CD4-positive, alpha-beta T cell treated with Interleukin-12 subunit alpha and Interleukin-12 subunit beta, for 1 hour (primary cell): ENCODE data around the gene MEGF11.

Source experiments
- DNase-seq: peaks from one replicate; pipeline ENCODE4 v3.0.0-alpha.2; 2020

Gene MEGF11

DNA sequence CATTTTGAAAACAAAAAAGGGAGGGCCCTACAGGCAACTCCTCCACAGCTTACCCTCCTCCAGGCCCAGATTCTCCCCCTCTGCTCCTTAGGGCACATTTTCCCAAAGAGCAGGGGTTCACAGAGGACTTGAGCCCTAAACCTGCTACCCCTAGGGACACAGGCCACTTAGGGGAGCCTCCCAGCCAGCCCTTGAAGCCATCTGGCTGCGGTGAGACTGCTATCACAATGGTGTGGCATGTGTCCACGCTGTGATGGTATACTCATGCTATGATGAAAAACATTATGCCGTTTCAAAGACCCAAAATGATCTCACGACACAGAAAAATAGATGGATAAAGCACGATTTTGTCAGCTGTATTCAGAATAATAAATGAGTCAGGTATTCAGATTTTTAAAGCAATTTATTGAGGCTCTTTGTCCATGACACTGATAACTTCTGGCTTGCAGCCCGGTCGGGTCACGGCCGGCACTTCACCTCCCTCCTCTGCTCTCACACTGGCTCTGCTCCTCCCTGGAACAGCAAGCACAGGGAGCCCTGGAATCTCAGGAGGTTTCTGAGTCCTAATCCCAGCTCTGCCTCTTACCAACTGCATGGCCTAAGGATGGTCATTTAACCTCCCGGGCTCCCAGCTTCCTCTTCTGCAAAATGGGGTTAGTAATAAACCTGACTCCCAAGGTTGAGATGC is 115.3 kb downstream of the MEGF11 start:
- DNase-seq = no peak

DNA sequence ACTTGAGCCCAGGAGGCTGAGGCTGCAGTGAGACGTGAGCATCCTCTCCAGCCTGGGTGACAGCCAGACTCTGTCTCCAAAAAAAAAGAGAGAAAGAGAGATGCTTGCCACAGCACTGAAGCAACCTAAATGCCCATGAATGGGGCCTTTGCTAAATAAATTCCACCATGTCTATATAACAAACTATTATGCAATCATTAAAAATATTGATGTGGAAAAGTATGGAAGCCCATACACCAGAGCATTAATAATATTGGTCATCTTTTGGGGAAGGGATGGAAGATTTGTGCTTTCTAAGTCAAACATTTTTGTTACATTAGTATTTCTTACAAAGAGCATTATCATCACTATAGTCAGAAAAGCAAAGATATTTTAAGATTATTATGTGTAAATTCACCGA is 116.6 kb downstream of the MEGF11 start:
- DNase-seq = no peak

DNA sequence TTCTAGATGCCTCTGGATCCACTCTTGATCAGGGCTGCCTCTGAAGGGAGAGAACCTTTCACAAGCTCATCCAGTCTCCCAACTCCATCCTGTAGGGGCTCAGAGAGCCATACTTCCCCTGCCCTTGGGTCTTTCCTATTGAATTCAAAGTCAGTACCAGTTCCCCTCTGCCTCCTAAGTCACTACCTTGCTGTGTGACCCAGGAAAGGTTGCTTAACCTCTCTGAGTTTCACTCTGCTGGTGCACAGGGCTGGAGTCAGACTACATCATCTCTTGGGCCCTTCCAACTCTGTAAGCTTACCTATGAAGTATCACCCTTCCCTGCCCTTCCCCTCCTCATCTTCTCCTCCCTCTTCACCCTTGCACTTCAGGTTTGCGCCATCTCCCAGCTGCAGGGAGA is 117.9 kb downstream of the MEGF11 start:
- no peak for DNase-seq

DNA sequence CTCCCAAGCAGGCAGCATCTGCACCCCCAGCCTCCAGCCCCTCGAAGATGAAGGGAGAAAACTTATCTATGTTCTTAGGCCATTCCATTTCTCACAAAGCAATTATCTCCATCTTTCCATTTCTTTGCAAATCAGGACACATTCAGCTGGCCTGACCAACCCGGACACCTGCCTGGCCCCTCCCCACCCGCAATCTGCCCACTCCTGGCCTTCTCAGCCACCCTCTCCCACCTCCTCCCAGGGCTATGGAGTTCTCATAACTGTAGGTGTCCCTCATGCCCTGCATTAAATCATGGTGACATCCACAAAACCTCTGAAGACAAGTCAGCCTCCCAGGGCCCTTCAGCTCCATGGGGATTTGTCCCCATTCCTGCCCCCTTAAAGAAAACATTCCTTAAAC is 119.3 kb downstream of the MEGF11 start:
- DNase-seq = no peak

DNA sequence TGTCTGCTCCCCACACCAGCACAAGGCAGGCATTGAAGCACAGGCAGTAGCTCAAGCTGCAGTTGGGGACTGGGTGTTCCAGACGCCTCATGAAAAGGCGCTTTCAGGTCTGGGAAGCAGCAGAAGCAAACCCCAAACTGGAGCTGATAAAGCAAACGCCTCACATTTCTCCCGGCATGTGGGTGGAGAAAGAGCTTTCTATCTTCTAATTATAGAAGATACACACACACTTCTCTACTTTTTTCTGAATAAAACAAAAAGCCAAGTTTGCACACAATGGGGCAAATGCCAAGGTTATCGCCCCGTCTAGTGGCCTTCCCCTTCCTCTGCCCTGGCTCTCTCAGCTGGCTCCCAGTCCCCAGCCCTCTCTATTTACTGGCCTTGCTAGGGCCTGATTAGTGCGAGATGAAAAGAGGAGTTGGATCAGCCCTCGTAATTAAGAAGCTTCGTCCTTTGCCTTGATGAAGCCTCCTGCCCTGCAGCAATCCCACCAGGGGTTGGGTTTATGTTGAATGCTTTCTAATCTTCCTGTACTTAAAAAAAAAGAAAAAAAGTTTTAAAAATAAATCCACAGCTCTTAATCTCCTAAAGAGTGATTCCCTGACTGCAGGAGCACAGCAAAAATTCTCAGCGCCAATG is 120.2 kb downstream of the MEGF11 start:
- DNase-seq = no peak

DNA sequence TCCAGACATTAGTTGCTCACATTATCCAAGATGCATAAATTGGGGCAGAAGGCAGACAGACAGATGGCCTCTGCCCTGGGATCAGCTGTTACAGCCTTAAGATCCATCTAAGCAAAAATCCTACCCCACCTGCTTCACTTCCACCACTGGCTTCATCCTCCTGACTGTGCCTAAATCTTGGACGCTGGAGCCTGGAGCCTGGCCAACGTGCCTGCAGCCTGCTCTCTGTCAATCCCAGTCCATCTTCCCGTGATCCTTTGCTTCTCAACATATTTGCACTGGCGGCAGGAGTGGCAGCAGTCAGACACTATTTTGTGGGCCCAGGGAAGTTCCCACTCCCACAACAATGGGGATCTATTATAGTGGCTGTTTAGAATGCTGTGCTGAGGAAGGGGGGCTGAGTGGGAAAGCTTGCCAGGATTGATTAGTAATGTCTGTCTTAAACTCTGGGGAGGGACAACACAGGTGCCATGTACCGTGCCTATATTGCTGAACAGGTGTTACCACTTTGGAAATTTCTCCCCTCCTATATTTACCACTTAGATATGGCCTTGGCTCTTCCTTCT is 121.2 kb downstream of the MEGF11 start:
- no peak for DNase-seq

DNA sequence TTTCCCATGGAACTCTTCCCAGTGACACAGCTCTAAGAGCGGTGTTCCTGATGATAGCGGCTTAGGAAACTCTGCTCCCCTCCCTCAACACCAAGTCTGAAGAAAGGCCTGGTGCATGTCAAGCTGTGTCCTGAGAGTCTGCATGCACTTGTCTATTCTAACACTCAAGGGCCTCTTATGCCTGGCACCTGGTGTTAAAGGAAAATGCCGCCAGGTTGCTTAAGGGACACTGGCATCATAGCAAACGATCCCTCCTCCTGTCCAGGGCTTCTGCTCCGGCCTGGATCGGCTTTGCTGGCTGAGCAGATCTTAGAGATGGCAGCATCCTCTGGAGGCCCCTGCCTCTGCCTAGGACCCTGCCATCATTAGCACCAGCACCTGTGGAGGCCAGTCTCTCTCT is 121.7 kb downstream of the MEGF11 start:
- no peak for DNase-seq

DNA sequence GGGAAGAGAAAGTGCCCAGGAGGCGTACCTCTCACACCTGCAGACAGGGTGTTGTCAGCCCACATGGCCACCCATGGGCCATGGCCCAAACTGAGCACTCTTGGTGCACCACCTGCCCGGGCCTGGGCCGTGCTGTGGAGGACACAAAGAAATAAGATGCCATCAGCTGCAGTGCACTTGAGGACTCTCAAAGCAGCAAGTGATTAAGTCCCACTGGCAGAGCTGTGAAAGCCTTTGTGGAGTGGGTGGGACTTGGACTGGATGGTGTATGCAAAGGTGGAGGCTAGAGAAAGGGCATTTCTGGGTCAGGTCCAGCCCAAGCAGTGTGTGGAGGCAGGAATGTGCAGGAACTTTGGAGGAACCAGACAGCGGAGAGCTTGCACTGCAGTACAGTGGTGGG is 122.3 kb downstream of the MEGF11 start:
- DNase-seq = no peak

DNA sequence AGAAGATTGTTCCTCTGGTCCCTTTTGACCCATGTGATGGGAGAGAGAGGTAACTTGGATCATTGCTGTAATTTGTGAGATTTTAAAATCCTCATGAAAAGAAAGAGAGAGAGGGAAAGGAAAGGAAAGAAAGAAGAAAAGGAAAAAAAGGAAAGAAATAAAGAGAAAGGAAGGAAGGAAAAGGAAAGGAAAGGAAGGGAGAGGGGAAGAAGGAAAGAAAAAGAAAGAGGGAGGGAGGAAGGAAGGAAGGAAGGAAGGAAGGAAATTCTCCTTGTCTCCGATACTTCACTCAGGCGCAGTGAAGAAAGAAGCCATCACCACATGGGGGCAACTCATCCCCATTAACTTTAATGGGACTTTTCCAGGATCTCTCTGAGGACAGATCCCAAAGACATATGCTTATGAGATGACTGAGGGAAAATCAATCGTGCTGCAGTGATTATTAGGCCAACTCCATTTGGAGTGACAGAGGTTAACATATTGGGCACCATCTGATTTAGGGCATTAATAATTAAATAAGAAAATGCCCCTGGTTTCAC is 123.0 kb downstream of the MEGF11 start:
- no peak for DNase-seq

DNA sequence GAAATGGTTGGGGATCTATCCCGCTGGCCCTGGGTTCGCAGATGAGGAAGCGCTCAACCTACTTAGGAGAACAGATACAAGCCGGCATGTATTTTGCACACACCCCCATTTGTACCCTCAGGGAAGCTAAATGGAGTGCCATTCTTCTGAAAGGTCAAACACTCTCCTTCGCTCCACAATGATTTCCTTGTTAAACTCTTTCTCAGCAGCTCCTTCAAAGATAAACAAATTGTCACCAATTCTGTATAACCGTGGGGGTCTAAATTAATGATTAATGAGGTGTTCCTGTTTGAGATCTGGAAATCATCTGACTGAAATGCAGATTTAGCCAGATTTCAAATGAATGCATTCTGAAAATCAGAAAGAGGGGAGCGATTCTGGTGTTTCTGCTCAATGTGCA is 124.0 kb downstream of the MEGF11 start:
- DNase-seq = no peak

DNA sequence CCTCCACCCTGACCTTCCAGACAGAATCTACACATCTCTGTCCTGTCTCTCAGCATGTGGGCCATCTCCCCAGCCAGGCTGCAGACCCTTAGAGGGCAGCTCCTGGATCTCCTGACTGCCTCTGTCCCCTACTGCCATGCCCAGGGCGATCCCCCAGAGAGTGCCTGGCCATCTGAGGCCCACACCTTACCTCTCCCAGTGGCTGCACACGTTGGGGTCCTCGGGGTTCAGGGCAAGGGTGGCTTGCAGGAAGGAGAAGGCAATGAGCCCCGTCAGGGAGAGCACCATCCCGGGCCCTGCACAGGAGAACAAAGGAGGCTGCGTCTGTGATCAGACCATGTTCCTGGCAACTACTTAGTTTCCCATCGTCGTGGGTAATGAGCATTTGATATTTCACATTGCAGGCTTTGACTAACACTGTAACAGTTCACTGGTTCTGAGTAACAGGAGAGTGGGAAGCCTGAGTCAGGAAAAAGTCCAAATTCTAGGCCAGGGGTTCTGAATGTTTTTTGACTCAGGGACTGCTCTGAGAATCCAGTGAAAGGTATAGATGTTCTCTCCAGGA is 125.4 kb downstream of the MEGF11 start:
- no peak for DNase-seq

DNA sequence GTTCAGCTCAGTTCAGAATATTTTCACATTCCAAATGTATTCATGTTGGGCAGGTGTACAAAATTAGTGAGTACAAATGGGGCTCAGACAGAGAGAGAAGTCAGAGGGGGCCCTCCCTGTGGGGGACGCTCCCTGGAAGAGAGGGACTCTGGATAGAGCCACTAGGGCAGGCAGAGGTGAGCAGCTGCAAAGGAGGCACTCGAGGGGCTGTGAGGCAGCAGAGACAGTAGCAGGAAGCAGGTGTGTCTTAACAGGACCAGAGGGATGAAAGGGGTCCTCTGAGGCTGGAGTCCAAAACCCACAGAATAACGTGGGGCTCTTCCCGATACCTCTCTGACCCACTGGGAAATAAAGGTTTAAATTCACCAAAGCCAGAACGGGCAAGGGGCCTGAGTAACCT is 127.1 kb downstream of the MEGF11 start:
- no peak for DNase-seq

DNA sequence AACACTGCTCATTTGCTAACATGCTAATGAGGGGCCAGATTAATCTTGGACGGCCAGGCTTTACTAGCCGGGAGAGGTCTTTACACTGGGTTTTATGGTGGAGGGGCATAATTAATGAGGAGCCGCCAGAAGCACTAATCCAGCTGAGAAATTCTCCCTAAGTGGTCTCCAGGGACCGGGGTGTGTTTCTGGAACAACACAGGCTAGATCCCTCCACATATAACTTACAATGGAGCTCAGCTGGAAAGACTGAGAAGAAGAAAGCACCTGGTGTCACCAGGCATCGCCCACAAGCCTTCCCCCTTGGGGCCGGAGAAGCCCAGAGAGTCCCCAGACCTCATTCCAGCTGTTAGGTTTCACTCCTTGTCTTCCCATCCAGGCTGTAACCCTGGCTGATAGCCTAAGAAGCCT is 127.5 kb downstream of the MEGF11 start:
- DNase-seq = no peak

DNA sequence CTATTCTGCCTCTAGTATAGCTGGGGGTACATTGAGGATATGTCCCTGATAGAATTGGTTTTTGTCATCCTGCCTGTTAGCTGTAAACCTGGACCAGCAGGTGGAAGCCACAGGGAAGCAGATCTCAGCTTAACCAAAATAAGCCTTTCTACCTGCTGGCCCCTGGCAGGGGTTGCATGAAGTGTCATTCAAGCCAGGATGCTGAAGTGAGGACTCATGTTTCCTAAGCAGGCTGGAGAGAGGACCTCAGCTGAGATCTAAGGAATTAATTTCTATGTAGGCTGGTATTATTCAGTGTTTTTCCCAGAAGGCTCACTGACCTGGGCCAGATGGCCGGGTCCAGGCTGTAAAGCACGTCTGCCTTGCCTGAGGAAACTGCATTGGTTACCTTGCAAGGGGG is 128.9 kb downstream of the MEGF11 start:
- no peak for DNase-seq

DNA sequence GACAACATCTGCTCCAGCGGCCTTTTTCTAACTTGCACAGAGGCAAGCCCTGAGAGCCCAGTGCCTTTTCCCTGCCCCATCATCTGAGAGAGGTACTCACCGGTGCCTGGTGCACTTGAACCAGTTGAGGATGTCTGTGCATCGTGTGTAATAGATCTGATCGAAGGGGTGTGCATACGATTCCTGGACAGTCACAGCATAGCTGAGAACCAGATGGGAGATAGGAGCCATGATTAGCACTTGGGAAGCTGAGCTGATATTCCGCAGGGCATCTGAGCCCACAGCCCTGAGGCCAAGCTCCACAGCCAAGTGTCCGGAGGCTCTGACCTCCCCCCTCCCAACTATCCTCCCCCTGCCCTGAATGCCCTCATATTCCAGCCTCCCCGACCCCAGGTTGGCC is 129.8 kb downstream of the MEGF11 start:
- no peak for DNase-seq

DNA sequence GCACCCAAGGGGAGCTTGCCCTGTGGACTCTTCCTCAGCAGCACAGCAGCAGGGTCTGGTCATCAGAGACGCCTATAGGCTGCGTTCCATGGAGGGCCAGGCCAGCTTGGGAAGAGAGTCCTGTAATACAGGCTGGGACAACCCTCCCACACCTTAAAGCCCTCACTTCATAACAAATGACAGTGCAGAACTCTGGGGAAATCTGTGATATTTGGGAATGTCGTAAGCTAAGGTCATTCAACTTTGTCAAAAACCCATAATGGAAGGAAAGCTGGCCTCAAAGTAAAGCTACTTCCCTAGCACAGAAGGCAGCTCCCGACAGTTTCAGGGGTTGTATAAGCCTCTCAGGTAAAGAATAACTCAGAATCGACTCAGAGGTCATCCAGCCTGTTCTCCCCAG is 133.1 kb downstream of the MEGF11 start:
- no peak for DNase-seq

DNA sequence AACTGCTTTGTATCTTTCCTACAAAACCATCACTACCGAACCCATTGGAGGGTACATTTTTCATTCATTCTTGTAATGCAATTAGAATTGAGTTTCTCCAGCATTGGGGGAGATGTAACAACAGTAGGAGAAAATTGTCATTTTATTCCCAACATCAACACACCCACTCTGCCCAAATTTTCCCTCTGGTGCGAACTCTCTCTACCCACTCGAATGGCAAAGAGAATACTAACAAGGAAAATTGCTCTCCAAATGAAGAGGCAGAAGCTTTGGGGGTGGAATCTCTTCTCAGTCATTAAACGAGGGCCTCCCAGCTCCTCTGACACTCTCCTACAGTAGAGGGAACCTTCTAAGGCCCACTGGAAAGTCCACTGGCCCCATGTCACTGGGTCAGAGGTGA is 135.7 kb downstream of the MEGF11 start:
- DNase-seq = no peak

DNA sequence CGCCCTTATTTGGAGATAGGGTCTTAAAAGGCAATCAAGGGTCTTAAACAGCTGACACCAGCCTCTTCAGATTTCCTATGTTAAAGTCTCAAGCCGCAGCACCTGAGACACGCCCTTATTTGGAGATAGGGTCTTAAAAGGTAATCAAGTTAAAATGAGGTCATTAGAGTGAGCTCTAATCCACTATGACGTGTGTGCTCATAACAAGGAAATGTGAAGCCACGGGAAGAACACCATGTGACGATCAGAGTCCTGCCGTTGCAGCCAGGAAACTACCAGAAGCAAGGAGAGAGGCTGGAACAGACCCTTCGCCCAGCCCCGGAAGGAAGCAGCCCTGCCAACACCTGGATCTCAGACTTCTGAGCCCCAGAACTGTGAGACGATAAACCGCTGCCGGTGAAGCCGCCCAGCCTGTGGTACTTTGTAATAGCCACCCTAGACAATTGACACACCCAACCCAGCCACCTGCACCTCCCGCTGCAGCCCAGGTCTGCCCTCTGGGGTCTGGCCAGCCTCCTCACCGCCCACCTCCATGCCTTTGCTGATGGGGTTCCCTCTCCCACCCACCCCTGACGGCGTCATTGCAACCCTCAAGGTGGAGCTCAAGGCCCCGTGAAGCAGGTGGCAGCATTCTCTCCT is 137.9 kb downstream of the MEGF11 start:
- DNase-seq = peak; percentile 65

DNA sequence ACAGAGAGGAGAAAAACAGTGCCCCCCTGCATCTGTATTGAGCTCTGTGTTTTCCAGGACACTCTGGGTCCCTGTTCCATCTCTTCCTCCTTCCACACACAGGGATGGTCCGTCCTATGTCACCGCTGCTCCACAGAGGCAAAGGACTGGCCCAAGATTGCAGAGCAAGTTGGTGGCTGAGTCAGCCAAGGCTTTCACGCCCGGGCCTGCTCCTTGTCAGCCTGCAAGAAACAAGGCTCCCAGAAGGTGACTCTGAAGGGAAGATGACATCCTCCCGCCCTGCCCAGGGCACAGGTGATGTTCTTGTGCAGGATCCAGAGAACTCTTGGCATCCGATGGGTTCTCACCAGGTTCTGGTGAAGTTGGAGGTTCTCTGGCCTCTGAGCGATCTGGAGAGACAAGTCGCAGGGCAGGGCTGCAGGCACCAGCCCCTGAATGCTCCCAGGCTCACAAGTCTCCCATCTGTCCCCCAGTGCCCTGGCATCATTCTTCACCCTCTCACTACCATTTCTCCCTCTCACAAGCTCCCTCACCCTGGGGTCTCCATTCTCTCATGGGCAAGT is 138.6 kb downstream of the MEGF11 start:
- no peak for DNase-seq

DNA sequence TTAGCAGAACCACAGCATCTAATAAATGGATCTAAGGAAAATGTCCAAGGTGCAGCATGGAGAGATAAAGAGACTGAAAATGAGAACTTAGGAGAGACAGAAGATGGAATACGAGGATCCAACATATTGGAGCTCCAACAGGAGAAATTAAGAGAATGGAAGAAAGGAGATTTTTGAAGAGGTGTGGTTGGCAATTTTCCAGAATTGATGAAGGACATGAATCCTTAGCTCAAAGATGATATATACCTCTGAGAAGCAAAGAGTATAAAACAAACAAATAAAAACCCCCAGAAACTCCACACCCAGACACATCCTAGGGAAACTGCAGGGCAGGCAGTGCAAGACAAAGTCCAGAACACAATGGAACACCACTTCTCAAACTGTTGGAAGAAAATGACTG is 141.2 kb downstream of the MEGF11 start:
- no peak for DNase-seq

DNA sequence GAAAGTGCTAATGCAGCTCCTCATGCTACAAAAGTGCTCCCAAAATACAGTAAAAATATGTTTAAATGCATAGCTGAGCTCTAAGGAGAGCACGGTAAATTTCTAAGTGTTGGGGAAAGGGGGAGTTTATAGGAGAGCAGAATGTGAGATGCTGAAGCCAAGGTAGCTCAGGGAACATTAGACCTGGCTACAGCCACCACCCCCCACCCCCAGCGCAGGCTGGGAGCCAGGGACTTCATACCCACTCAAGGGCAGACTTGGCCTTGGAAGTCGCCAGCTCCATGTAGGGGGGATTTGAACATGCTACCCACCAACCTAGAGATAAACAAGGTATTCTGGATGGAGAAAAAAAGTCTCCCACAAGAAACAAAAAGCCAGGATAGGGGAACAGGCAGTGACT is 142.2 kb downstream of the MEGF11 start:
- DNase-seq = no peak

DNA sequence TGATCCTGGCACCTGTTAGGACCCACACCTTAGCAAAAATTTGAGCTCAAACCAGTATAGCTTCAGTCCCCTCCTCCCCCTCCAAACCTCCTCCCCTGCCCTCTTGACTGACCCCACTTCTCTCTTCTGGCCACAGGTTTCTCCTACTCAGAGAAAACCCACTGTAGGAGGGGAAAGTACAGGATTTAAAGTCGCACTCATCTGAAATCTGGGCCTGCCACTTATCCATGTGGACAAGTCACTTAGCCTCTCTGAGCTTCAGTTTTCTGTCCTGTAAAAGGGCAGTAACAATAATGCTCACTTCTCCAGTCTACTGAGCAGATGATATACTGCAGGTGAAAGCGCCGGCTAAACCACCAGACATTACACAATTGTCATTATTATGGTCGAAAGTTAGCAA is 142.7 kb downstream of the MEGF11 start:
- no peak for DNase-seq

DNA sequence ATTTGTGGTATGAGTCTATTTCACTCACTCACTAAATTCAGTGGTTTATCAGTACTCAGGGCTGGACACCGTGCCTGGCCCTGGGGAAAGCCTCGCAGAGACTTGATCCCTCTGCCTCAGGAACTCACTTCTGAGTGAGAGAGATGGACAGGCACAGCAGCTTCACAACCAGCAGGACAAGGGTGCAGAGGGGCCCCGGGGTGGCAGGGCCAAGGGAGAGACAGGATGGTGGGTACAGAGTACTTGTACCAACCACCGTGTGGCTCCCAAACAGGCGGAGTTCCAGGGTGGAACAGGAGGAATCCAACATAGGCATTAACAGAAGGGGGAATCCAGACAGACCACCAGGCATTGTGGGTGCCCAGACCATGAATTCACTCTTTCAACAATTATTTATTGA is 143.7 kb downstream of the MEGF11 start:
- no peak for DNase-seq
